ENCODE measurements around the gene RHCG. TPM values are rescaled to one million over a fixed set of nuclear protein-coding genes. Genes with fewer than 3 reads are reported as not detected.
A peak's percentile ranks its signal among the peaks of the same experiment; 100 is the strongest.

RHCG gene
- total RNA-seq, 1 donor from 2014 or later: not detected

DNA sequence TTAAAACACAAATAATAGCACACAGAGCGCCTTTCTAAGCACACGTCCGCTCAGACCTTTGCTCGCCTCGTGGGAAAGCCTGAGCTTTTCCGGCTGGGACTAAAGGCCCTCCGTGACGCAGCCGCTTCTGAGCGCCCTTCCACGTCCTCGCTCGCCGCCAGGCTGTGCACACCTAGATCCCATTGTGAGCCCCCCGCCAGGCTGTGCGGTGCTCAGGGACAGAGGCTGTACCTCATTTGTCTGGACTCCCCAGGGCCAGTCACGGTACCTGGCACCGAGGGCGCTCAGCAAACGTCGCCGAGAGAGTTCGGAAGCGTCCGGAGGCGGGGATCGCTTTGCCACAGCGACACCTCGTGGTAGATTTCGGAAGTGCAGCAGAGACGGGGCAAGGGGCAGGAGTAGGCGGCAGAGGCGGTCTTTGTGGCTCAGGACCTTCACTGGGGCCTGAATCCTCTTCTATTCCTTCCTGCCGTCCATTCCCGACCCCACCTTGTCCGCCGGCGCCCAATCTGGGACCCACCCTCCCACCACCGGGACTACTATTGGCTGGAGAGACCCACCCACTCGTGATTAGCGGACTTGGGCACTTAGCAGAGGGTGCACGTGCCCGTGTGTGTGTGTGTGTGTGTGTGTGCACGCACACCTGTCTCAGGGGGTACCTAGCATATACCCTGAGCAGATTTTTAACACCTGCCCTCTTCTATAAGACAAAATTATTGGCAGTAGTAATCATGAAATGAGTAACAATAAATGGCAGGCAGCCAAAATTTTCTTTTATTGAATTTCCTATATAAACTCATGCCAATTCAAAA lies 65.6 kb downstream of the RHCG start:
- Mint-ChIP-seq H3K4me3 (ENCODE audit: unreplicated experiment) (peak overlapping the region; percentile 82), H3K36me3 (ENCODE audit: low read depth) (no peaks in the 10 kb centered on the region), H3K27me3 (ENCODE audit: low read depth) (peaks cover 49% of the 10 kb centered on the region), H3K4me1 (ENCODE audit: low read depth) (peaks cover 7% of the 10 kb centered on the region), H3K27ac (ENCODE audit: unreplicated experiment) (no peak overlapping the region), H3K9me3 (ENCODE audit: low read depth) (no peaks in the 10 kb centered on the region)
- TF ChIP-seq, protein P1, sequence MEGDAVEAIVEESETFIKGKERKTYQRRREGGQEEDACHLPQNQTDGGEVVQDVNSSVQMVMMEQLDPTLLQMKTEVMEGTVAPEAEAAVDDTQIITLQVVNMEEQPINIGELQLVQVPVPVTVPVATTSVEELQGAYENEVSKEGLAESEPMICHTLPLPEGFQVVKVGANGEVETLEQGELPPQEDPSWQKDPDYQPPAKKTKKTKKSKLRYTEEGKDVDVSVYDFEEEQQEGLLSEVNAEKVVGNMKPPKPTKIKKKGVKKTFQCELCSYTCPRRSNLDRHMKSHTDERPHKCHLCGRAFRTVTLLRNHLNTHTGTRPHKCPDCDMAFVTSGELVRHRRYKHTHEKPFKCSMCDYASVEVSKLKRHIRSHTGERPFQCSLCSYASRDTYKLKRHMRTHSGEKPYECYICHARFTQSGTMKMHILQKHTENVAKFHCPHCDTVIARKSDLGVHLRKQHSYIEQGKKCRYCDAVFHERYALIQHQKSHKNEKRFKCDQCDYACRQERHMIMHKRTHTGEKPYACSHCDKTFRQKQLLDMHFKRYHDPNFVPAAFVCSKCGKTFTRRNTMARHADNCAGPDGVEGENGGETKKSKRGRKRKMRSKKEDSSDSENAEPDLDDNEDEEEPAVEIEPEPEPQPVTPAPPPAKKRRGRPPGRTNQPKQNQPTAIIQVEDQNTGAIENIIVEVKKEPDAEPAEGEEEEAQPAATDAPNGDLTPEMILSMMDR (IDR thresholded peaks at IDR 0.05): peak; percentile 99
- DNase-seq (ENCODE audit: low spot score): no peak

DNA sequence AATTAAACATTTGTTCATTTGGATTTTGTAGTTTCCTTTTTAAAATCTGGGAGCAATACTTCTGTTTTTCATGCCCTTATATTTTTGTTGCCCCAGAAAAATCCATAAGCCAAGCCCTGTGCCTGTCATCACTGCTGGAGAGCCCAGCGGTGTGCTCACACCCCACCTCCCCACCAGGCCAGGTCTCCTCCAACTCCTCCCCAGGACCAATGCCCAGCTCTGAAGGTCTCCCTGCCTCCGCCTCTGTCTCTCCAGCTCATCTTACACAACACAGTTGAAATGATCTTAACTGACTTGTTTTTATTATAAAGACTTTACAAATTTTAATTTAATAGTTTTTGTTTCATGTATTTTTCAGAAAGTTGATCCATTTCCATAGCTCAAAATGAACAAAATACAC lies 66.4 kb downstream of the RHCG start:
- DNase-seq (ENCODE audit: low spot score): no peak
- Mint-ChIP-seq H3K36me3 (ENCODE audit: low read depth) (no peaks in the 10 kb centered on the region), H3K4me1 (ENCODE audit: low read depth) (peaks cover 7% of the 10 kb centered on the region), H3K27me3 (ENCODE audit: low read depth) (peaks cover 51% of the 10 kb centered on the region), H3K27ac (ENCODE audit: unreplicated experiment) (no peak overlapping the region), H3K9me3 (ENCODE audit: low read depth) (no peaks in the 10 kb centered on the region), H3K4me3 (ENCODE audit: unreplicated experiment) (peak overlapping the region; percentile 82)
- TF ChIP-seq, protein P1 (IDR thresholded peaks at IDR 0.05): no peak

DNA sequence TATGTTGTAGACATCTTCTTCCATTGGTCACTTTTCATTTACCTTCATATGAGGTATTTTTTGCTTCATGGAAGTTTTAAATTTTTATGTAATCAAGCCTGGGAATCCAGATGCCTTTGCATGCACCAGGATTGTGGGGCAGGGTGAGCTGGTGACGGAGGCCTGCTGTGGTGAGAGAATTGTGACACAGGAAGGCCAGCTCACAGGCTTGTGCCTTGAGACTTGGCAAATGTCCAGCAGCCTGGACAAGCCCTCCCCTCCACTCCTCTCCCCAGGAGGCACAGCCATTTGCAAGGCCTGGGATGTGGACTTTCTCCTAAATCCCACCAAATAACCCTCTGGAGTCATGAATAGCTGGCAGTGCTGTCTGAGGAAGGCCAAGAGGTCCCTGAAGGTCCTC lies 67.4 kb downstream of the RHCG start:
- Mint-ChIP-seq H3K27me3 (ENCODE audit: low read depth) (peaks cover 50% of the 10 kb centered on the region), H3K4me3 (ENCODE audit: unreplicated experiment) (no peak overlapping the region), H3K4me1 (ENCODE audit: low read depth) (peaks cover 7% of the 10 kb centered on the region), H3K9me3 (ENCODE audit: low read depth) (no peaks in the 10 kb centered on the region), H3K27ac (ENCODE audit: unreplicated experiment) (no peak overlapping the region), H3K36me3 (ENCODE audit: low read depth) (no peaks in the 10 kb centered on the region)
- TF ChIP-seq, protein P1 (IDR thresholded peaks at IDR 0.05): no peak
- no peak for DNase-seq (ENCODE audit: low spot score)

DNA sequence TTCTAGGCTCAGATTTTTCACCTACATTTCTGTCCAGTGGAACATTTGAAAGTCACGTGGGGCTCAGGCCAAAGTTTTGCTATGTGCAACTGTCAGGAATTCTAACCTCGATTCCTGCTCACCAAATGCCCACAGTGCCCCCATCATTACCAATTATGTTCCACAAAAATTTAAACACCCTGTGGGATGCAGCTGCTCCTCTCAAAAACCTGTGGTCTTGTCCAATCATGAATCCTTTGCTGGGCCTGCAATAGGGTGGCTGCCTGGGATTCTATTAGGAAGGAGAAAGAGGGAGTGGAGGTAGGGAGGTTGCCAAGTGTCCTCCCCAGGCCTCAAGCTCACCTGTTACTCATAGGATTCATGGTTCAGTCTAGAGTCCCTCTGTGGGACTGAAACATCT lies 68.1 kb downstream of the RHCG start:
- no peaks in the 10 kb centered on the region for H3K36me3 Mint-ChIP-seq (ENCODE audit: low read depth)
- H3K4me3 Mint-ChIP-seq (ENCODE audit: unreplicated experiment): no peak overlapping the region
- peaks cover 7% of the 10 kb centered on the region for H3K4me1 Mint-ChIP-seq (ENCODE audit: low read depth)
- no peak overlapping the region for H3K27ac Mint-ChIP-seq (ENCODE audit: unreplicated experiment)
- TF ChIP-seq, protein P1 (IDR thresholded peaks at IDR 0.05): no peak
- no peak for DNase-seq (ENCODE audit: low spot score)
- no peaks in the 10 kb centered on the region for H3K9me3 Mint-ChIP-seq (ENCODE audit: low read depth)
- H3K27me3 Mint-ChIP-seq (ENCODE audit: low read depth): peaks cover 55% of the 10 kb centered on the region

DNA sequence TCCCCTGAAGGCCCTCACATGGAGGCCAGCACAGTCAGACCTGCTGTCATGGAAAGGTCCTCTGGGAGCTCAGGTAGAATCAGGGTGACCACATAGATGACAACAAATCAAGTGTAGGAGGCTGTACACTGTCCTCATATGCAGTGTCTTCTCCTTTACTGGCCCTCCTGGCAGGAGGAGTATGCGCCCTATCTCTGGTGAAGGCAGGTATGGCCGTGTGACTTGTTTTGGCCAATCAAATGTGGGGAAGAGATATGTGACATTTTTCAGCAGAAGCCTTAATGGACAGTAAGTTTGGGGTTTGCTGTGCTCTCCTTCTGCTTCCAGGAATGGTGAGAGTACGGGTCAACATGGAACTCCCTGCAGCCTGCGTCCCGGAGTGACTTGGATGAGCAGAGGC lies 69.9 kb downstream of the RHCG start:
- no peak for DNase-seq (ENCODE audit: low spot score)
- Mint-ChIP-seq H3K9me3 (ENCODE audit: low read depth) (no peaks in the 10 kb centered on the region), H3K4me3 (ENCODE audit: unreplicated experiment) (no peak overlapping the region), H3K27me3 (ENCODE audit: low read depth) (peaks cover 59% of the 10 kb centered on the region), H3K27ac (ENCODE audit: unreplicated experiment) (no peak overlapping the region), H3K36me3 (ENCODE audit: low read depth) (no peaks in the 10 kb centered on the region), H3K4me1 (ENCODE audit: low read depth) (peaks cover 7% of the 10 kb centered on the region)
- TF ChIP-seq, protein P1 (IDR thresholded peaks at IDR 0.05): no peak

Data from chondrocyte (in vitro differentiated cells).